ENCODE measurements around the gene ERICH4.
"Not testable (repeated sequence)": the region's sequence is repeated elsewhere in the genome, so short reads cannot be mapped to it uniquely, and the experiment has no call there.

The ERICH4 gene

DNA sequence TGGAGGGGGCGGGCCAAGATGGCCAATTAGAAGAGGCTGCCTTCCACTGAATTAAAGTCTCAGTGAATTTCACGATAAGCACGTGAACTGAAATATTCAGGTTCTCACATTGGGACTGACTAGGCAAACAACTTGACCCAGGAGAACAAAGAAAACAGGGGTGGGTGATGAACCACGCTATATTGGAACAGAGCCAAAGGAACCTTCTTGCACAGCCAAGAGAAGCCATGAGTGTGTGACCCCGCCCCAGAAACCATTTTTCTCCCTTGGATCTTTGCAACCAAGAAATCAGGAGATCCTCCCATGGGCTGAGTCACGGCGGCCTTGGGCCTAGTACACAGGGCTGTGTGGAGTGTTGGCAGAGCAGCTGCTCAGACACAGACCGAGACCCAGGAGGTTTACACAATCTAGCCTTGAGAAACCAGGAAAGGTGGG is 36.8 kb downstream of the ERICH4 start:
- DNase-seq: peak in 1 of 2 experiments; percentile 44

DNA sequence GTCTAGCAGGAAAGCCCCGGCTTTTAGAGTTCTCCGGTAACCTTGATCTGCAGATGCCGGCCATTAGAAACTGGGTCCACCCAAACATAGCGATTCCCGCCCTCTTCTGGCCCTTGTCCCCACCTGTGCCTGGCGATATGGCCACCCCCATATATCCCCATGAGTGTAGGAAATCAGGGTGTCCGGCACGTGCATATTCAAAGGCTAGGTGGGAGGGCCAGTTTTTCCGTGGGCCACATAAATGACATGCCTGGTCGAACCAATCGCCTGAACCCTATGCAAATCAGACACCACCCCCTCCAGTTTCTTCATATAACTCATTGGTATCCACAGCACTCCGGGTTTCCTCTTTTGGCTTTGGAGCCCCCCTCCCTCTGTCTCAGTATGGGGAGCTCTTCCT is 37.4 kb downstream of the ERICH4 start:
- peak; percentile 15 to 30 for DNase-seq

DNA sequence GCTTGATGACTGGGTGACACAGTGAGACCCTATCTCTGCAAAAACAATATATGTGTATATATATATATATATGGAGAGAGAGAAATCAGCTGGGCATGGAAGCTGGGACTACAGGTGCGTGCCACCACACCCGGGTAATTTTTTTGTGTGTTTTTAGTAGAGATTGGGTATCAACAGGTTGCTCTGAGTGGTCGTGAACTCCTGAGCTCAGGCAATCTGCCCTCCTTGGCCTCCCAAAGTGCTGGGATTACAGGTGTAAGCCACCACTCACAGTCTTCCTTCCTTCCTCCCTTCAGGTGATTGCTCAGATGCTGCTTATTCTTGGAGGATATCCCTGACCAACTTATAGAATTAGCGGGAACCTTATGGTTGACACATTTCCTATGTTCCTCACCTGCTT is 41.9 kb downstream of the ERICH4 start:
- DNase-seq: no peak

DNA sequence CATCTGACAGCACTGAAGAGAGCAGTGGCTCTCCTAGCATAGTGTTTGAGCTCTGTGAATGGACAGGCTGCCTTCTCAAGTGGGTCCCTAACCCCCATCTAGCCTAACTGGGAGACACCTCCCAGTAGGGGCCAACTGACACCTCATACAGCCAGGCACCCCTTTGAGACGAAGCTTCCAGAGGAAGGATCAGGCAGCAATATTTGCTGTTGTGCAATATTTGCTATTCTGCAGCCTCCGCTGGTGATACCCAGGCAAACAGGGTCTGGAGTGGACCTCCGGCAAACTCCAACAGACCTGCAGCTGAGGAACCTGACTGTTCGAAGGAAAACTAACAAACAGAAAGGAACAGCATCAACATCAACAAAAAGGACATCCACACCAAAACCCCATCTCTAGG is 44.0 kb downstream of the ERICH4 start:
- not testable (repeated sequence) for DNase-seq

DNA sequence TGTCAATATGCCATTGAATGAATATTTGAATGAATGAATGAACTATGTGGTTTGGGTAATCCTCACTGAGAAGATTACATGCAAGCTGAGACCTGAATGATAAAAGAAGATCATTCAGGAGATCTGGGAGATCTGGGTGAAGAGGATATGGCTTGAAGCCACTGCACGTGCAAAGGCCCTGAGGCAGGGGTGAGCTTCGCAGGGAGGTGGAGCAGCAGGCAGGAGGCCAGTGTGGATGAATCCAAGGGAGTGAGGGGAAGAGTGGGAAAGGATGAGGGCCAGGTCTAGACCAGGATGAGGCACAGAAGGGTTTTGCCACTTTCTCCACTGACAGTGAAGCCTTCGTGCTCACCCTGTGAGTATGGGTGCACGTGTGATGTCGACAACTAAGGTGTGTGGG is 49.9 kb downstream of the ERICH4 start:
- DNase-seq: no peak

Measured in NCI-H1930 (cell line).